ENCODE data around the gene ORC5. TPM values are rescaled to one million over a fixed set of nuclear protein-coding genes. Genes with fewer than 3 reads are reported as not detected.

Gene ORC5
- total and polyA plus RNA-seq, 10 donors = 7.8 to 28.4 (median 18.2) TPM

DNA sequence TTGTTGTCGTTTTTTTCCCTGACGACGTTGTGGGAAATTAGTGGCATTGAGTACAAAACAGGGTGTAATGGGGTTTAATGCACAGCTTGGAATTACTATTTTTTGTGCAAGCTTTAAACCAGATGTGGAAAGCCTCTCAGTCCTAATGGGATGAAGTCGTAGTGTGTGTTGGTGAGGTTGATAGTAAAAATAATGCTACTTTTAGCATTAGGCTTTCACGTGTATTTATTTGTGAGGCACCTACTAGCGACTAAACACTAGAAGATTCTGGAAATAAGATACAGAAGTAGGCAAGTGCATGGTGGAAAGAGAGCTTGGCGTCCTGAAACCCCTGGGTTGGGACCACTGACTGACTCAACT lies 588 bp upstream of the ORC5 start:
- DNase-seq = no peak
- 34 to 48% (median 36%) methylated on average over 7 of the region's 7 CpGs for WGBS, 5 donors
- H3K4me3 ChIP-seq = peak overlapping the region; percentile 57 to 91 (median 78)
- H3K4me1 ChIP-seq = peaks cover 15 to 34% (median 23%) of the 10 kb centered on the region in 6 donors
- no peaks in the 10 kb centered on the region for H3K27me3 ChIP-seq (replicated peaks in 1 of 7)
- peaks cover 0 to 8% (median 2%) of the 10 kb centered on the region in 6 donors for H3K36me3 ChIP-seq
- no peaks in the 10 kb centered on the region for H3K9me3 ChIP-seq
- no peak for TF ChIP-seq POLR2AphosphoS5 (IDR thresholded peaks at IDR 0.05)
- no peak for TF ChIP-seq POLR2A (IDR thresholded peaks at IDR 0.05)
- TF ChIP-seq, protein P1, sequence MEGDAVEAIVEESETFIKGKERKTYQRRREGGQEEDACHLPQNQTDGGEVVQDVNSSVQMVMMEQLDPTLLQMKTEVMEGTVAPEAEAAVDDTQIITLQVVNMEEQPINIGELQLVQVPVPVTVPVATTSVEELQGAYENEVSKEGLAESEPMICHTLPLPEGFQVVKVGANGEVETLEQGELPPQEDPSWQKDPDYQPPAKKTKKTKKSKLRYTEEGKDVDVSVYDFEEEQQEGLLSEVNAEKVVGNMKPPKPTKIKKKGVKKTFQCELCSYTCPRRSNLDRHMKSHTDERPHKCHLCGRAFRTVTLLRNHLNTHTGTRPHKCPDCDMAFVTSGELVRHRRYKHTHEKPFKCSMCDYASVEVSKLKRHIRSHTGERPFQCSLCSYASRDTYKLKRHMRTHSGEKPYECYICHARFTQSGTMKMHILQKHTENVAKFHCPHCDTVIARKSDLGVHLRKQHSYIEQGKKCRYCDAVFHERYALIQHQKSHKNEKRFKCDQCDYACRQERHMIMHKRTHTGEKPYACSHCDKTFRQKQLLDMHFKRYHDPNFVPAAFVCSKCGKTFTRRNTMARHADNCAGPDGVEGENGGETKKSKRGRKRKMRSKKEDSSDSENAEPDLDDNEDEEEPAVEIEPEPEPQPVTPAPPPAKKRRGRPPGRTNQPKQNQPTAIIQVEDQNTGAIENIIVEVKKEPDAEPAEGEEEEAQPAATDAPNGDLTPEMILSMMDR (IDR thresholded peaks at IDR 0.05 in 8 of 11, conservative IDR thresholded peaks at IDR 0.05 in 3 of 11) = no peak
- H3K27ac ChIP-seq = peak overlapping the region; percentile 76 to 87 (median 84)
- intact Hi-C loops (cut with DNase I; ENCODE audit: low total_unique reads) = no loop called here

DNA sequence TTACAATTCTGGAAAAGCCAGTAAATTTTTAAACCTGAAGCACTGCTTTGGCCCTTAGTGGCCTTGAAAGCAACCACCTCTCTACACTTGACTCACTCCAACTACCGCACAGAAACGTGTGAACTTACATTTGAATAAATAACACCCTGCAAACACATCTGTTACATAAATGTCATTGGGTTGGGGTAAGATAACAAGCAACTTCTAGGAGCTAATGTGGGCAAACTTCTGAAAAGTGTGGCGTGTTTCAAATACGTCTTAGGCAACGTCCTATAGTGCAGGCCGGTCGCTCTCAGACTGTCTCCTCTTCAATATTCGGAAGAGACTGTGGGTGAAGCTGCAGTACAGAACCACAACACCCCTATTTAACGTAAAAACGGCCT lies 474 bp downstream of the ORC5 start:
- no peak for DNase-seq
- Histone ChIP-seq H3K27me3 (replicated peaks in 1 of 7) (no peaks in the 10 kb centered on the region), H3K4me1 (peaks cover 15 to 34% (median 23%) of the 10 kb centered on the region in 6 donors), H3K9me3 (no peaks in the 10 kb centered on the region), H3K4me3 (peak overlapping the region; percentile 57 to 91 (median 78)), H3K36me3 (peaks cover 0 to 18% (median 11%) of the 10 kb centered on the region in 6 donors), H3K27ac (peak overlapping the region; percentile 76 to 87 (median 84))
- TF ChIP-seq POLR2A (IDR thresholded peaks at IDR 0.05) = no peak
- TF ChIP-seq POLR2AphosphoS5 (IDR thresholded peaks at IDR 0.05) = no peak
- TF ChIP-seq, protein P1 (IDR thresholded peaks at IDR 0.05 in 8 of 11, conservative IDR thresholded peaks at IDR 0.05 in 3 of 11) = no peak
- WGBS, 5 donors = 0 to 4% (median 1%) methylated on average over 10 of the region's 10 CpGs
- intact Hi-C loops (cut with DNase I; ENCODE audit: low total_unique reads) = no loop called here

DNA sequence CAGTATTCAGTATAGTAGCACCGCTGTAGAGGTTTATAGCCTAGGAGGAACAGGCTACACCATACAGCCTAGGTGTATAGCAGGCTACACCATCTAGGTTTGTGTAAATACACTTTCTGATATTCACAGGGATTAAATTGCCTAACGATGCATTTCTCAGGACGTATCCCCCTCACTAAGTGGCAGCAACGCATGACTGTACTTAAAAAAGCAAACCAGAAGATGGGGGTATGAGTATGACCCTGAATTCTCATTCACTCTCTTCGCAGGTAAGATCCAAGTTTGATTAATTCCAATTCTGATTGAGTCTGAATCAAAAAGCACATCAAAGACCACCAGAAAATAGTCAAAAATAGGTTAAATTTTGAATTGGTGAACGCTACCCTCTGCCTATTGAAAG lies 972 bp downstream of the ORC5 start:
- H3K9me3 ChIP-seq = no peaks in the 10 kb centered on the region
- H3K27ac ChIP-seq = peak overlapping the region in 4 of 8 donors; percentile 78 to 86 (median 84)
- intact Hi-C loops (cut with DNase I; ENCODE audit: low total_unique reads) = no loop called here
- peak overlapping the region; percentile 57 to 91 (median 78) for H3K4me3 ChIP-seq
- H3K27me3 ChIP-seq (replicated peaks in 1 of 7) = no peaks in the 10 kb centered on the region
- H3K4me1 ChIP-seq = peaks cover 15 to 34% (median 23%) of the 10 kb centered on the region in 6 donors
- no peak for DNase-seq
- peaks cover 0 to 23% (median 13%) of the 10 kb centered on the region in 6 donors for H3K36me3 ChIP-seq
- WGBS, 5 donors = 33 to 46% (median 38%) methylated on average over 6 of the region's 6 CpGs
- no peak for TF ChIP-seq POLR2AphosphoS5 (IDR thresholded peaks at IDR 0.05)

DNA sequence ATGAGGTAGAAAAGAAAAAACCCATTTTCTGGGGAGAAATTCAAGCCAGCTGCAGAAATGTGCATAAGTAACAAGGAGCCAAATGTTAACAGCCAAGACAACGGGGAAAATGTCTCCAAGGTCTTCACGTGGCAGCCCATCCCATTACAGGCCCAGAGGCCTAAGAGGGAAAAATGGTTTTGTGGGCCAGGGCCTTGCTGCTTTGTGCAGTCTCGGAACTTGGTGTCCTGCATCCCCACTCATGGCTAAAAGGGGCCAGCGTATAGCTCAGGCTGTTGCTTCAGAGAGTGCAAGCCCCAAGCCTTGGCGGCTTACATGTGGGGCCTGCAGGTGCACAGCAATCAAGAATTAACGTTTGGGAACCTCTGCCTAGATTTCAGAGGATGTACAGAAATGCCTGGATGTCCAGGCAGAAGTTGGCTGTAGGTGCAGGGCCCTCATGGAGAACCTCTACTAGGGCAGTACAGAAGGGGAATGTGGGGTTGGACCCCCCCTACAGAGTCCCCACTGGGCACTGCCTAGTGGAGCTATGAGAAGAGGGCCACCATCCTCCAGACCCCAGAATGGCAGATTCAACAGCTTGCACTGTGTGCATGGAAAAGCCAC lies 9.0 kb downstream of the ORC5 start:
- intact Hi-C loops (cut with DNase I; ENCODE audit: low total_unique reads) = no loop called here
- Histone ChIP-seq H3K4me3 (no peak overlapping the region), H3K27ac (no peak overlapping the region), H3K9me3 (peaks cover 0 to 11% (median 8%) of the 10 kb centered on the region in 8 donors), H3K4me1 (no peaks in the 10 kb centered on the region), H3K36me3 (peaks cover 10 to 99% (median 73%) of the 10 kb centered on the region in 6 donors), H3K27me3 (replicated peaks in 1 of 7) (no peaks in the 10 kb centered on the region)
- DNase-seq = no peak
- TF ChIP-seq, protein P1 (IDR thresholded peaks at IDR 0.05 in 8 of 11, conservative IDR thresholded peaks at IDR 0.05 in 3 of 11) = no peak
- TF ChIP-seq POLR2AphosphoS5 (IDR thresholded peaks at IDR 0.05) (no peak), POLR2A (IDR thresholded peaks at IDR 0.05) (no peak)
- 88 to 99% (median 92%) methylated on average over 6 of the region's 6 CpGs for WGBS, 5 donors
